Progenitor cell of endocrine pancreas (in vitro differentiated cells): ENCODE measurements around the gene TUBD1. TPM values are rescaled to one million over a fixed set of nuclear protein-coding genes. Genes with fewer than 3 reads are reported as not detected.
"Not testable (repeated sequence)": the region's sequence is repeated elsewhere in the genome, so short reads cannot be mapped to it uniquely, and the experiment has no call there.

Experiments used
- DNase-seq: peaks from one replicate; pipeline ENCODE4 v3.0.0; 2021; ENCODE audit warnings: low spot score; ENCODE audit not compliant: unreplicated experiment
- H3K27ac Mint-ChIP-seq: 2 replicates; pipeline ENCODE4 v1.8.0; 2021; ENCODE audit warnings: mild to moderate bottlenecking, moderate library complexity, mixed read lengths
- H3K27me3 Mint-ChIP-seq: 2 replicates; pipeline ENCODE4 v1.8.0; 2021; ENCODE audit warnings: mixed read lengths
- H3K36me3 Mint-ChIP-seq: 2 replicates; pipeline ENCODE4 v1.8.0; 2022; ENCODE audit warnings: mixed read lengths; ENCODE audit not compliant: insufficient read depth
- H3K4me1 Mint-ChIP-seq: 2 replicates; pipeline ENCODE4 v1.8.0; 2021; ENCODE audit warnings: low read depth, mixed read lengths
- H3K4me3 Mint-ChIP-seq: 2 replicates; pipeline ENCODE4 v1.8.0; 2021; ENCODE audit warnings: low read depth, mild to moderate bottlenecking, moderate library complexity, mixed read lengths
- H3K9me3 Mint-ChIP-seq: 2 replicates; pipeline ENCODE4 v1.8.0; 2021; ENCODE audit warnings: low read depth, mixed read lengths
- total RNA-seq: library from RNA; stranded (reverse); gene quantifications from 2 replicates; pipeline ENCODE4 v1.2.1, GENCODE V29; 2021
- TF ChIP-seq, protein P1 (sequence below): fragments of 200-600 bp; sonication (generic); IDR thresholded peaks from one replicate; pipeline ENCODE4 v1.5.0; 2021; ENCODE audit warnings: antibody characterized with exemption, mild to moderate bottlenecking; ENCODE audit not compliant: unreplicated experiment

Gene TUBD1
- total RNA-seq, 1 donor from 2014 or later: 31.7 TPM

DNA sequence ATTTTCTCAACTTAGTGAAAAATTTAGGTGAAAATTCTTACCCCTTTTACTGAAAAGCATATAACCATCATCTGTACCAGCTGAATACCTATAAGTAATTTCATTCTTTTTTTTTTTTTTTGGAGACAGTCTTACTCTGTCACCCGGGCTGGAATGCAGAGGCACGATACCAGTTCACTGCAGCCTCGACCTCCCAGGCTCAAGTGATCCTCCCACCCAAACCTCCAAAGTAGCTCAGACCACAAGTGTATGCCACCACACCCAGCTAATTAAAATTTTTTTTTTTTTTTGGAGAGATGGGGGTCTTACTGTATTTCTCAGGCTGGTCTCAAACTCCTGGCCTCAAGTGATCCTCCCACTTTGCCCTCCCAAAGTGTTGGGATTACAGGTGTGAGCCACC is 33.8 kb downstream of the TUBD1 start:
- Mint-ChIP-seq H3K4me3 (no peak overlapping the region), H3K36me3 (peaks cover 17% of the 10 kb centered on the region), H3K27ac (no peak overlapping the region), H3K27me3 (no peaks in the 10 kb centered on the region), H3K9me3 (peaks cover 3% of the 10 kb centered on the region), H3K4me1 (peaks cover 16% of the 10 kb centered on the region)
- TF ChIP-seq, protein P1, sequence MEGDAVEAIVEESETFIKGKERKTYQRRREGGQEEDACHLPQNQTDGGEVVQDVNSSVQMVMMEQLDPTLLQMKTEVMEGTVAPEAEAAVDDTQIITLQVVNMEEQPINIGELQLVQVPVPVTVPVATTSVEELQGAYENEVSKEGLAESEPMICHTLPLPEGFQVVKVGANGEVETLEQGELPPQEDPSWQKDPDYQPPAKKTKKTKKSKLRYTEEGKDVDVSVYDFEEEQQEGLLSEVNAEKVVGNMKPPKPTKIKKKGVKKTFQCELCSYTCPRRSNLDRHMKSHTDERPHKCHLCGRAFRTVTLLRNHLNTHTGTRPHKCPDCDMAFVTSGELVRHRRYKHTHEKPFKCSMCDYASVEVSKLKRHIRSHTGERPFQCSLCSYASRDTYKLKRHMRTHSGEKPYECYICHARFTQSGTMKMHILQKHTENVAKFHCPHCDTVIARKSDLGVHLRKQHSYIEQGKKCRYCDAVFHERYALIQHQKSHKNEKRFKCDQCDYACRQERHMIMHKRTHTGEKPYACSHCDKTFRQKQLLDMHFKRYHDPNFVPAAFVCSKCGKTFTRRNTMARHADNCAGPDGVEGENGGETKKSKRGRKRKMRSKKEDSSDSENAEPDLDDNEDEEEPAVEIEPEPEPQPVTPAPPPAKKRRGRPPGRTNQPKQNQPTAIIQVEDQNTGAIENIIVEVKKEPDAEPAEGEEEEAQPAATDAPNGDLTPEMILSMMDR: no peak
- no peak for DNase-seq

DNA sequence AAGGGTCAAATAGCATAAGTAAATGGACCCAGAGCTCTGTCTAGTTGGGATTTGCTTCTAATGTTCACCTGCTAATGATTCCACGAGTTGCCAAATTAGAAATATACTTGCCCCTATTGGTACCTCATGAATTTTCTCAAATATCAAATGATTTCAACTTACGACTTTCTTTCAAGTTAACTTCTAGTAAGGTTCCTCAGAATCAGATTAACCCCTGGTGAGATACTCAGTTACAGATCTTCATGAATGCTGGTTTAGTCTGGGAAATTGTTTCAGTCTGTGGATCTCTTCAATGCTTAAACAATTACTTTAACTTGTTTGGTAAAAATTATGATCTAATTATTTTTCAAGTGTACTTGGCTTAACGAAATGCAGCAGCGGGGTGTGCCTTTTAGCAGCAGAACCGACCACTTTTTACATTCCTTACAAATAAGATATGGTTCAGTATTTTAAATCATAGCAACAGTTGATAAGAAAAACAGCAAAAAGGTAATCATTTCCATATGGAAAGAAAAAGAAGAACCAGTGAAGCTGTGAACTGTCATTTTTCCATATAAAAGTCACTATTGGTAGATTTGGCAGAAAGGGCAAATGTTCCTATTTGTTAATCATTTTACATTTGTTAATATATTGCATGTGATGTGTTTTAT is 34.5 kb downstream of the TUBD1 start:
- Mint-ChIP-seq H3K27me3 (no peaks in the 10 kb centered on the region), H3K4me3 (no peak overlapping the region), H3K36me3 (peaks cover 14% of the 10 kb centered on the region), H3K27ac (peak overlapping the region; percentile 51), H3K4me1 (peaks cover 18% of the 10 kb centered on the region), H3K9me3 (peaks cover 3% of the 10 kb centered on the region)
- TF ChIP-seq, protein P1: no peak
- DNase-seq: no peak

DNA sequence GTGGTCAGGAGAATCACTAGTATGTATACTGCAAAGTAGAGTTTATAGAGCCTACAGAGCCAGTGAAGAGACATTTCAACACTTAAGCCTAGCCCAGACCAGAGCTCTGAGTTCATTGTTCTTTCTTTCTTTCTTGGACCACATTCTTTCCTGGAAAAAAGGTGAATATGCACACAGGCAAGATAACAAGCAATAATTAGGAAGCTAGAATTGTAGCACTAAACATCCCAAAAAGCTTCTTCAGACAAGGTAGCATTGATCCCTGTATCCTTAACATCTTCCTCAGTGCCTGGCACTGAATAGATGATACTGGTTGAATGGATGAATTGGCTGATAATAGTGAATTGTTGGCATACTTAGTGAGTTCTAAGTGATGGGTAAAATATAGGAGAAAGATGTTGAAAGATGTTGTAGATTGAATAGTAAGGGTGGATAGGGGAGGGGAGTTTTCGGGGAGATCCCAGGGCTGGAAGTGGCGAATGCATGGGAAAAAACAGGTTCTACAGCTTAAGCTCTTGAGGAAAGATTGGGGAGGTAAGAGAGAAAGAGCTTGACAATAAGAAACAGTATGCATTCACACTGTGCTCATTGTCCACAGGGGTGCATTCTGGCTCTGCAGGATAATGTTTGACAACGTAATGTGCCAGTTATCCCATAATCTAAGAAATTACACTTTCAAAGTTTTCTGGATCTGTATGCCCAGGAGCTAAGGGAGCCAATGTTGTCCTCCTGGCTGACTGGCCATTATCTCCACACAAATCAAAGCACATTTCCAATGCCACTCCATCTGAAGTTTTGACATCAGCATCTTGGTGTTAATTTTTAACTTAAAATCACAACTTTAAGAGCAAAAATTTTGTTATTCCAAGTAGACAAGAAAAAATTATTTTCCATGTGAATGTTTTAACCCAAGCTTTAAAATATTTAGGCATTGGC is 35.6 kb downstream of the TUBD1 start:
- TF ChIP-seq, protein P1: no peak
- H3K9me3 Mint-ChIP-seq: peaks cover 3% of the 10 kb centered on the region
- no peak for DNase-seq
- H3K27ac Mint-ChIP-seq: peak overlapping the region; percentile 9
- H3K36me3 Mint-ChIP-seq: peaks cover 10% of the 10 kb centered on the region
- H3K4me1 Mint-ChIP-seq: peaks cover 30% of the 10 kb centered on the region
- H3K27me3 Mint-ChIP-seq: no peaks in the 10 kb centered on the region
- H3K4me3 Mint-ChIP-seq: no peak overlapping the region

DNA sequence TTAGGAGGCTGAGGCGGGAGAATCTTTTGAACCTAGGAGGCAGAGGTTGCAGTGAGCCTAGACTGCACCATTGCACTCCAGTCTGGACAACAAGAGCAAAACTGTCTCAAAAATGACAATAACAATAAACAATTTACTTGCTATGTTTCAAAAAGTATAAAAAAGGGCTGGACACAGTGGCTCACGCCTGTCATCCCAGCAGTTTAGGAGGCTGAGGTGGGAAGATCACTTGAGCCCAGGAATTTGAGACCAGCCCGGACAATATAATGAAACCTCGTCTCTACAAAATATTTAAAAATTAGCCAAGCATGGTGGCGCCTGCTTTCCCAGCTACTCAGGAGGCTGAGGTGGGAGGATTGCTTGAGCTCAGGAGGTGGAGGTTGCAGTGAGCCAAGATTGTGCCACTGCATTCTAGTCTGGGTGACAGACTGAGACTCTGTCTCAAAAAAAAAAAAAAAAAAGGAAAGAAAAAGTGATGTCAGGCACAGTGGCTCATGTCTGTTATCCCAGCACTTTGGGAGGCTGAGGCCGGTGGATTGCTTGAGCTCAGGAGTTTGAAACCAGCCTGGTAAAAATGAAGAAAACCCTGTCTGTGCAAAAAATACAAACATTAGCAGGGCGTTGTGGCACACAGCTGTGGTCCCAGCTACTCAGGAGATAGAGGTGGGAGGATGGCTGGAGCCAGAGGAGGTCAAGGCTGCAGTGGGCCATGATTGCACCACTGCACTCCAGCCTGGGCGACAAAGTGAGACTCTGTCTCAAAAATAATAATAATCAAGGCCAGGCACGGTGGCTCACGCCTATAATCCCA is 38.6 kb downstream of the TUBD1 start:
- not testable (repeated sequence) for H3K36me3 Mint-ChIP-seq, H3K9me3 Mint-ChIP-seq, H3K27ac Mint-ChIP-seq, DNase-seq, H3K27me3 Mint-ChIP-seq, H3K4me3 Mint-ChIP-seq
- H3K4me1 Mint-ChIP-seq: peaks cover 42% of the 10 kb centered on the region

DNA sequence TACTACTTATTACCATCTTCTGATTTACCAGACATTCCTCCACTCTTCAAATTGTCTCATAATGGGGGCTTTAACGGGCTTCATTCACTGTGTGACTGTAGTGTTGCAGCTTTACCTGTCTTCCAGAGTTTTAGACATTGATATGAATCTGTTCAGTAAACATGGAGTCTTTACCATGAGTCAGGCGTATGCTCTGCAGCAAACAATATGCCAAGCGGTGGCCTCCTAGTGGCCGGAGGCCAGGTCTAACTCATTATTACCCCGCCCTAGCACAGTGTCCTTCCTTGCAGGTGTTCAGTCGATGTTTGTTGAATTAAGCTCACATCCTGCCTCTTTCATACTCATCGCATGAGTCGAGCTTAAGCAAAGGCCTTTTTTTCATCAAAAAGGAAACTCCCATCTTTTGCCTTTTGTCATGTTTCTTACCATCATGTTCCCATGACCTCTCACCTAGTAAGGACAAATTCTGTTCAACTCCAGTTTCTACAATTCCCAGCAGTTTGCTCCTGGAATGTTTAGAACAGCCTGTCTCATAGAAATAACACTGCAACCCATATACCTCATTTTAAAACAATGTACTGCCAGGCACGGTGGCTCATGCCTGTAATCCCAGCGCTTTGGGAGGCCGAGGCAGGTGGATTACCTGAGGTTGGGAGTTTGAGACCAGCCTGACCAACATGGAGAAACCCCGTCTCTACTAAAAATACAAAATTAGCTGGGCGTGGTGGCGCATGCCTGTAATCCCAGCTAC is 39.4 kb downstream of the TUBD1 start:
- TF ChIP-seq, protein P1: peak; percentile 61
- peaks cover 47% of the 10 kb centered on the region for H3K4me1 Mint-ChIP-seq
- H3K4me3 Mint-ChIP-seq: no peak overlapping the region
- no peak for DNase-seq
- peak overlapping the region; percentile 26 for H3K27ac Mint-ChIP-seq
- H3K36me3 Mint-ChIP-seq: peaks cover 2% of the 10 kb centered on the region
- H3K9me3 Mint-ChIP-seq: peaks cover 3% of the 10 kb centered on the region
- no peaks in the 10 kb centered on the region for H3K27me3 Mint-ChIP-seq

DNA sequence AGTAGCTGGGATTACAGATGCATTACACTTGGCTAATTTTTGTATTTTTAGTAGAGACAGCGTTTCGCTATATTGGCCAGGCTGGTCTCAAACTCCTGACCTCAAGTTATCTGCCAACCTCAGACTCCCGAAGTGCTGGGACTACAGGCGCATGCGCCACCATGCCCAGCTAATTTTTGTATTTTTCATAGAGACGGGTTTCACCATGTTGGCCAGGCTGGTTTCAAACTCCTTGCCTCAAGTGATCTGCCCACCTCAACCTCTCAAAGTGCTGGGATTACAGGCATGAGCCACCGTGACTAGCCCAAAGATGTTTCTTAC is 39.9 kb downstream of the TUBD1 start:
- not testable (repeated sequence) for DNase-seq, H3K4me3 Mint-ChIP-seq, H3K36me3 Mint-ChIP-seq, H3K27me3 Mint-ChIP-seq, H3K9me3 Mint-ChIP-seq
- H3K27ac Mint-ChIP-seq: peak overlapping the region; percentile 26
- peaks cover 45% of the 10 kb centered on the region for H3K4me1 Mint-ChIP-seq
